A549 (cell line): ENCODE data around the gene PNPLA7. TPM values are rescaled to one million over a fixed set of nuclear protein-coding genes. Genes with fewer than 3 reads are reported as not detected.
A peak's percentile ranks its signal among the peaks of the same experiment; 100 is the strongest.

Experiments
- ATAC-seq, 2 experiments: fragments of 200-7000 bp in 1 of 2; fragments of >200 bp in 1 of 2; cut with Nextera tagmentation in 1 of 2; cut with Tn5 transposase in 1 of 2; 3 replicates each; pipeline versions ENCODE4 v1.8.0 to v1.9.1; 2018 to 2020; ENCODE audit warnings: mild to moderate bottlenecking in 1 of 2, moderate library complexity in 1 of 2
- CTCF ChIA-PET: fragments of 300-600 bp; sonication (Branson Sonifier 250); formaldehyde crosslinking; extraction: SDS; loops from one replicate; lab custom pipeline; 2021; ENCODE audit warnings: antibody characterized with exemption, inconsistent platforms; lab: Yijun Ruan, JAX
- POLR2A ChIA-PET: fragments of 350-600 bp; formaldehyde crosslinking; extraction: SDS; loops from one replicate; lab custom pipeline; 2021; ENCODE audit warnings: antibody characterized with exemption, inconsistent platforms; lab: Yijun Ruan, JAX
- DNase-seq, 2 experiments: peaks; one replicate each; pipeline versions ENCODE4 v3.0.0 to v3.0.0-alpha.2; 2011 to 2016; ENCODE audit warnings: low read depth in 1 of 2, low spot score in 1 of 2
- FAIRE-seq: peaks from 2 replicates; lab custom pipeline; 2011; peaks lifted over from hg19 to GRCh38; lab: Jason Lieb, UNC
- H3K27ac ChIP-seq, 2 experiments: fragments of >200 bp; sonication (Bioruptor Twin); formaldehyde crosslinking; 3 replicates each; pipeline ENCODE4 v1.5.1; 2016 to 2017
- H3K4me1 ChIP-seq: fragments of >200 bp; sonication (Bioruptor Twin); formaldehyde crosslinking; 3 replicates; pipeline ENCODE4 v1.6.1; 2016
- H3K4me2 ChIP-seq: fragments of >200 bp; sonication (Bioruptor Twin); formaldehyde crosslinking; 3 replicates; pipeline ENCODE4 v1.6.1; 2016
- H3K4me3 ChIP-seq: fragments of >200 bp; sonication (Bioruptor Twin); formaldehyde crosslinking; 3 replicates; pipeline ENCODE4 v1.5.1; 2016
- H3K9me3 ChIP-seq: fragments of >200 bp; sonication (Bioruptor Twin); formaldehyde crosslinking; 3 replicates; pipeline ENCODE4 v1.6.1; 2016
- BCL3 ChIP-seq: fragments of >200 bp; sonication (Bioruptor Twin); formaldehyde crosslinking; IDR thresholded peaks from 3 replicates; pipeline ENCODE4 v1.6.1; 2016
- BHLHE40 ChIP-seq: IDR thresholded peaks from 2 replicates; pipeline ENCODE4 v1.6.1; 2012; ENCODE audit warnings: low read depth, low read length, inconsistent platforms
- CBX2 ChIP-seq: fragments of 200-600 bp; sonication (generic); IDR thresholded peaks from 2 replicates; pipeline ENCODE4 v1.6.1; 2016; ENCODE audit warnings: low read depth, mild to moderate bottlenecking, borderline replicate concordance
- CTCF ChIP-seq: fragments of >200 bp; sonication (Bioruptor Twin); formaldehyde crosslinking; IDR thresholded peaks from 3 replicates; pipeline ENCODE4 v1.5.1; 2016
- E2F6 ChIP-seq: IDR thresholded peaks from 2 replicates; pipeline ENCODE4 v1.6.1; 2012; ENCODE audit warnings: low read depth, borderline replicate concordance
- EP300 ChIP-seq, 2 experiments: fragments of >200 bp; sonication (Bioruptor Twin); formaldehyde crosslinking; IDR thresholded peaks; 2 replicates in 1 of 2; 3 replicates in 1 of 2; pipeline ENCODE4 v1.6.1; 2016 to 2017
- FOSL2 ChIP-seq, 2 experiments: fragments of 450-650 bp in 1 of 2; fragments of >200 bp in 1 of 2; sonication (Bioruptor Twin) in 1 of 2; formaldehyde crosslinking; IDR thresholded peaks; 2 replicates each; pipeline versions ENCODE4 v1.5.0 to v1.6.1; 2016 to 2020; ENCODE audit warnings: mild to moderate bottlenecking in 1 of 2, moderate library complexity in 1 of 2
- GATA3 ChIP-seq: IDR thresholded peaks from 2 replicates; pipeline ENCODE4 v1.6.1; 2012; ENCODE audit warnings: borderline replicate concordance
- HMGXB4 ChIP-seq: fragments of 250-450 bp; sonication (Bioruptor Pico); IDR thresholded peaks from 2 replicates; pipeline ENCODE4 v1.5.0; 2021; ENCODE audit warnings: mild to moderate bottlenecking, moderate library complexity, borderline replicate concordance
- JUNB ChIP-seq: fragments of >200 bp; sonication (Bioruptor Twin); formaldehyde crosslinking; IDR thresholded peaks from 2 replicates; pipeline ENCODE4 v1.6.1; 2016
- MYC ChIP-seq: IDR thresholded peaks from 2 replicates; pipeline ENCODE4 v1.6.1; 2012; ENCODE audit warnings: mild to moderate bottlenecking, inconsistent platforms, low read length, improper control_type of control experiment, borderline replicate concordance
- NPAS2 ChIP-seq: fragments of 250-450 bp; sonication (Bioruptor Pico); IDR thresholded peaks from 2 replicates; pipeline ENCODE4 v1.8.0; 2022; ENCODE audit warnings: mild to moderate bottlenecking, moderate library complexity, borderline replicate concordance
- RAD21 ChIP-seq, 2 experiments: fragments of >200 bp in 1 of 2; sonication (Bioruptor Twin) in 1 of 2; formaldehyde crosslinking in 1 of 2; IDR thresholded peaks in 1 of 2; conservative IDR thresholded peaks in 1 of 2; 2 replicates in 1 of 2; 3 replicates in 1 of 2; pipeline ENCODE4 v1.6.1; 2012 to 2018; ENCODE audit warnings: inconsistent platforms in 1 of 2
- RARB ChIP-seq: fragments of 250-450 bp; sonication (Bioruptor Pico); IDR thresholded peaks from 2 replicates; pipeline ENCODE4 v1.8.0; 2021; ENCODE audit warnings: mild to moderate bottlenecking, moderate library complexity
- RCOR1 ChIP-seq: fragments of 150-350 bp; IDR thresholded peaks from 2 replicates; pipeline ENCODE4 v1.6.1; 2014; ENCODE audit warnings: antibody characterized with exemption, low read length, low read depth
- SMC3 ChIP-seq: fragments of >200 bp; sonication (Bioruptor Twin); formaldehyde crosslinking; IDR thresholded peaks from 3 replicates; pipeline ENCODE4 v1.6.1; 2018; ENCODE audit warnings: inconsistent platforms
- SREBF2 ChIP-seq: fragments of 450-650 bp; IDR thresholded peaks from 2 replicates; pipeline ENCODE4 v1.6.1; 2014; ENCODE audit warnings: mild to moderate bottlenecking, moderate library complexity
- ZNF302 ChIP-seq: fragments of 250-450 bp; sonication (Bioruptor Pico); IDR thresholded peaks from 2 replicates; pipeline ENCODE4 v1.9.0; 2021; ENCODE audit warnings: inconsistent platforms, mild to moderate bottlenecking, moderate library complexity
- ZSCAN20 ChIP-seq: fragments of 250-450 bp; sonication (Bioruptor Pico); IDR thresholded peaks from 2 replicates; pipeline ENCODE4 v1.8.0; 2022; ENCODE audit warnings: mild to moderate bottlenecking, moderate library complexity
- WGBS: methylation state at CpG from one replicate; pipeline ENCODE4 v1.1.6; 2017; ENCODE audit errors: missing lambda C conversion rate; 5-methylcytosine and 5-hydroxymethylcytosine counted together
- polyA plus RNA-seq, 4 experiments: library from polyadenylated mRNA; depleted of rRNA in 3 of 4; stranded (reverse); fragments of >200 nt; fragmentation: RNase III in 1 of 4; extraction: RNeasy Plus Mini Kit Qiagen cat#74134 plus additional on column Dnase treatment in 1 of 4; gene quantifications; 2 replicates in 3 of 4; 3 replicates in 1 of 4; pipeline ENCODE4 v1.2.3, GENCODE V29; 2011 to 2017
- TF ChIP-seq, protein P1 (sequence below): fragments of 250-450 bp; sonication (Bioruptor Pico); IDR thresholded peaks from 2 replicates; pipeline ENCODE4 v1.5.0; 2020; ENCODE audit warnings: low read depth, mild to moderate bottlenecking, moderate library complexity

The PNPLA7 gene
- polyA plus RNA-seq, 2 of the 4 experiments (the other 2 are of a cell fraction): 0.31 to 1.1 TPM

GRCh38 chr9:137445275-137445807 lies 104.9 kb downstream of the PNPLA7 start:
- peak; percentile 75 to 77 for DNase-seq
- Histone ChIP-seq H3K4me1 (peaks cover 10% of the 10 kb centered on the region), H3K27ac (peak overlapping the region in 1 of 2 experiments; percentile 48; a peak in 1 of 6 replicates), H3K4me2 (peak overlapping the region; percentile 64), H3K9me3 (no peaks in the 10 kb centered on the region), H3K4me3 (no peak overlapping the region)
- CTCF ChIA-PET: interaction anchor here (0.6 to 7.6 kb wide), 25 partner anchors 8 to 434 kb away, joined by 3 to 98 read pairs (median 4); partner anchors contain the start of genes EXD3, NOXA1, NRARP and NSMF
- FAIRE-seq: no peak
- WGBS: 13% methylated on average over 12 of the region's 14 CpGs
- TF ChIP-seq E2F6 (no peak), RAD21 (conservative IDR thresholded peaks at IDR 0.05 in 1 of 2, IDR thresholded peaks at IDR 0.05 in 1 of 2) (peak; percentile 62 to 66), CTCF (peak; percentile 79), FOSL2 (IDR thresholded peaks at IDR 0.05) (no peak; the same call in 1 of the 2 replicates), FOSL2 (CRISPR knock-in tag; IDR thresholded peaks at IDR 0.05) (peak; percentile 85), SMC3 (peak; percentile 78)
- ATAC-seq: peak; percentile 63 to 73
- POLR2A ChIA-PET: interaction anchor here (1.0 to 1.3 kb wide), 2 partner anchors 14 to 22 kb away, joined by 4 to 6 read pairs; partner anchors contain the start of genes EXD3, NOXA1 and NSMF

GRCh38 chr9:137444106-137444790 lies 106.0 kb downstream of the PNPLA7 start:
- POLR2A ChIA-PET: interaction anchor here (1.0 kb wide), 2 partner anchors 15 to 21 kb away, joined by 4 read pairs; partner anchors contain the start of genes EXD3, NOXA1 and NSMF
- ATAC-seq (no peak), FAIRE-seq (no peak), DNase-seq (no peak)
- Histone ChIP-seq H3K4me1 (peaks cover 10% of the 10 kb centered on the region), H3K4me3 (no peak overlapping the region), H3K9me3 (no peaks in the 10 kb centered on the region), H3K27ac (no peak overlapping the region), H3K4me2 (no peak overlapping the region)
- TF ChIP-seq NPAS2 (CRISPR knock-in tag) (no peak), HMGXB4 (CRISPR knock-in tag) (no peak), ZNF302 (CRISPR knock-in tag) (no peak), SMC3 (no peak), E2F6 (no peak), GATA3 (no peak), SREBF2 (no peak), RARB (CRISPR knock-in tag) (no peak), BHLHE40 (no peak), CBX2 (no peak), JUNB (no peak), RCOR1 (no peak), ZSCAN20 (CRISPR knock-in tag) (no peak), MYC (no peak), EP300 (IDR thresholded peaks at IDR 0.05) (no peak), BCL3 (no peak)
- TF ChIP-seq, protein P1, sequence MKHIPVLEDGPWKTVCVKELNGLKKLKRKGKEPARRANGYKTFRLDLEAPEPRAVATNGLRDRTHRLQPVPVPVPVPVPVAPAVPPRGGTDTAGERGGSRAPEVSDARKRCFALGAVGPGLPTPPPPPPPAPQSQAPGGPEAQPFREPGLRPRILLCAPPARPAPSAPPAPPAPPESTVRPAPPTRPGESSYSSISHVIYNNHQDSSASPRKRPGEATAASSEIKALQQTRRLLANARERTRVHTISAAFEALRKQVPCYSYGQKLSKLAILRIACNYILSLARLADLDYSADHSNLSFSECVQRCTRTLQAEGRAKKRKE (CRISPR knock-in tag): no peak
- CTCF ChIA-PET: interaction anchor here (1.0 to 7.6 kb wide), 13 partner anchors 7 to 157 kb away, joined by 3 to 98 read pairs (median 9); partner anchors contain the start of genes EXD3, NOXA1, NRARP and NSMF
- 82% methylated on average over 13 of the region's 14 CpGs for WGBS
